ENCODE data around the gene HJURP.

- TF ChIP-seq ZNF121 (CRISPR knock-in tag; conservative IDR thresholded peaks at IDR 0.05) (no peak), RBBP5 (IDR thresholded peaks at IDR 0.05; ENCODE audit: borderline replicate concordance, insufficient read depth, low read length, poor library complexity, severe bottlenecking) (no peak), SP2 (IDR thresholded peaks at IDR 0.05; ENCODE audit: extremely low read depth, low read depth, low read length, poor library complexity, severe bottlenecking) (no peak), CTCF (IDR thresholded peaks at IDR 0.05 in 2 of 3, conservative IDR thresholded peaks at IDR 0.05 in 1 of 3; ENCODE audit: insufficient read depth in 2 of 3, low read depth in 1 of 3, low read length in 3 of 3) (no peak), U2AF2 (optimal IDR thresholded peaks at IDR 0.05; ENCODE audit: low read depth, low read length) (no peak), ERF (CRISPR knock-in tag; IDR thresholded peaks at IDR 0.05) (no peak)
Measured at GRCh38 chr2:233789554-233789953, 64.8 kb downstream of the HJURP start.

All from K562 (cell line).